DMS 273 (cell line): Measurements from ENCODE around the gene CD74.

Source experiments
- DNase-seq: peaks from one replicate; lab custom pipeline; 2025; ENCODE audit not compliant: unreplicated experiment; lab: John Stamatoyannopoulos, UW

CD74 gene

DNA sequence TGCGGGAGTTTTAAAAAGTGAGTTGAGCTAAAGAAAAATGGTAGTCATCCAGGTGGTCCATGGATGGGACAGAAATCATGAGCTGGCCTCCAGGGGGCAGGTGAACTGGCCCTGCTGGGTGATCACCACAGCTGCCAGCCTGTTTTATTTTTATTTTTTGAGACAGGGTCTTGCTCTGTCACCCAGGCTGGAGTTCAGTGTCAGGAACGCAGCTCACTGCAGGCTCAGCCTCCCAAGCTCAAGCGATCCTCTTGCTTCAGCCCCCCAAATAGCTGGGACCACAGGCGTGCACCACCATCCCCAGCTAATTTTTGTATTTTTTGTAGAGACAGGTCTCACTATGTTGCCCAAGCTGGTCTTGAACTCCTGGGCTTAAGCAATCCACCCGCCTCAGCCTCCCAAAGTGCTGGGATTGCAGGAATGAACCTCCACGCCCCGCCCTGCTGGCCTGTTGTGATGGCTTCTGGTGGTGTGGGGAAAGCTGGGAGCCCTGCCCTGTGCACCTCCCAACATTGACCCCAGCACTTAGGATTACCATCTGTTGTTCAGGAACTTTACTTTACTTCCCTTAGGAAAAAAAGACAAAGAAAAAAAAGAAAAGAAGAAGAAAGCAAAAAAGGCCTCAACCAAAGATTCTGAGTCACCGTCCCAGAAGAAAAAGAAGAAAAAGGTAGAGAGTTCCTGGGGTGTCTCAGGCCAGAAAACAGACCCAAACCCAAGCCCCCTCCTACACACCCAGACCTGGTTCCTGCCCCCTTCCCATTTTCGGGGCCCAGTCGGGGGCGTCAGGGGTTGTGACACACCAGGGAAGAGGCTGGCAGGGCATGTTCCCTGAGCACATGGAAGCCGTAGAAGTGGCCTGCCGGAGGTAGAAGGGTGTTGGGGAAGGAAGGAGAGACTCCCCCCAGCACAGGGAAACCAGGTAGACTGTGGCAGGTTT is 14.7 kb downstream of the CD74 start:
- DNase-seq, result no peak

DNA sequence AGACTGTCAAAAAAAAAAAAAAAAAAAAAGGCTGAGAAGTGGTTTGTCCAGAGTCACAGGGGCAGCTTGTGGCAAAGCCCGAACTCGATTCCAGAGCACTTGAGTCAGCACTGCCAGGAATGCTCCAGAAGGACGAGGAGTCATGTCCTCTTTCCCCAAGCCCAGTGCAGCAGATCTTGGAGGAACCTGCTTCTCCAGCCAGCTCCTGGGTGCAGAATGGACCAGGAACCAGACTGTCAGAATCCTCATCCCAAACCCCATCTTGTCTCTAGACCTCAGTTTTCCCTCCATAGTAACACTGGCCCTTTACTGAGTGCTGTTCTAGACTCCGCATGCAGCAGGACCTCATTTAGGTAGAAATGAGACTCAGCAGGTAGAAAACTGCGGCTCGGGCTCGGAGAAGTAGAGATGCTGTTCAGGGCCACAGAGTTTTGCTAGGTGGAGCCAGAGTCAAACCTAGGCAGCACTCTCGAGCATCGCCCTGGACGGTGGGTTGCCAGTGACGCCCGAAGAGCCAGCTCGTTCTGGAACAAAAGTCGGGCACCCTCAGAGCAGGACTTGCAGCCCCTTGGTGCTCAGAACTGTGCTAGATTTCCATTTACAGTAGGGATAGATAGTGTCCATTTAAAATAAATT is 15.4 kb downstream of the CD74 start:
- DNase-seq, result no peak

- no peak for DNase-seq
Observed at GRCh38 chr5:150396267-150396666, 16.4 kb downstream of the CD74 start.

GRCh38 chr5:150395688-150395975 is 17.1 kb downstream of the CD74 start:
- no peak for DNase-seq

GRCh38 chr5:150394912-150395687 is 17.6 kb downstream of the CD74 start:
- DNase-seq, result no peak

GRCh38 chr5:150394131-150394530 is 18.6 kb downstream of the CD74 start:
- DNase-seq, result no peak

DNA sequence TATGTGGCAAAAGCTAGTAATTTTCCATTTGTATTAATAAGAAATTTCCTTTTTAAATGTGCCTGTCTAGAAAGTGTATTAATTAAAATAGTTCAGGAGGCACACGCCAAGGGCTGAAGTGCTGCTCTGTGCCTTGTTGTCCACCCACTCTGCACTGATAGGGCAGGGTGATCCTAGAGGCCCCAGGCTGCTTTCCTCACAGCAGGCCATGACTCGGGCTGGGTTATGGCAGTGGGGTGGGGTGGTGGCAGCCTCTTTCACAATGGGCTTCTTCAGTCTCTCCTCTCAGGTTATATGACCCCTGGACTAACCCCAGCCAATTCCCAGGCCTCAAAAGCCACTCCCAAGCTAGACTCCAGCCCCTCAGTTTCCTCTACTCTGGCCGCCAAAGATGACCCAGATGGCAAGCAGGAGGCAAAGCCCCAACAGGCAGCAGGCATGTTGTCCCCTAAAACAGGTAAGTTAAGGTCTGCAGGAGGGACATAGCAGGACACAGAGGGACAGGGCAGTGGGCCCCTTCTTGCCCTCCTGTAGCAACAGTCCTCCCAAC is 19.5 kb downstream of the CD74 start:
- no peak for DNase-seq

DNA sequence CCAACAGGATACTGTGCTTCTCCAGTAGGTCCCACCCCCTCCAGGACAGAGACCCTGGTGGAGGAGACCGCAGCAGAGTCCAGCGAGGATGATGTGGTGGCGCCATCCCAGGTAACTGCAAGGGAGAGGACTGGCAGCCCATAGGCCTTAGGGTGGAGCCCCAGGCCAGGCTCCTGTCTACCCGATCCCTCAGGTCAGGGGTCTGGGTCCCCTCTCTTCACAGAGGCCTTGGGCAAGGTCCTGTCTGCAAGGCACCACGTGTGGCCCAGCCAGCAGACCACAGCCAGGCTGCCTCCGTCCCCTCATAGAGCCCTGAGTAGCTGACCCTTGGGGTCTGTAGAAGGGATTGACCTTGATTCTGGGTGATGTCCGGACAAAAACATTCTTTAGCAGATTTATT is 20.0 kb downstream of the CD74 start:
- DNase-seq, result no peak

GRCh38 chr5:150391986-150392385 is 20.7 kb downstream of the CD74 start:
- DNase-seq, result no peak

DNA sequence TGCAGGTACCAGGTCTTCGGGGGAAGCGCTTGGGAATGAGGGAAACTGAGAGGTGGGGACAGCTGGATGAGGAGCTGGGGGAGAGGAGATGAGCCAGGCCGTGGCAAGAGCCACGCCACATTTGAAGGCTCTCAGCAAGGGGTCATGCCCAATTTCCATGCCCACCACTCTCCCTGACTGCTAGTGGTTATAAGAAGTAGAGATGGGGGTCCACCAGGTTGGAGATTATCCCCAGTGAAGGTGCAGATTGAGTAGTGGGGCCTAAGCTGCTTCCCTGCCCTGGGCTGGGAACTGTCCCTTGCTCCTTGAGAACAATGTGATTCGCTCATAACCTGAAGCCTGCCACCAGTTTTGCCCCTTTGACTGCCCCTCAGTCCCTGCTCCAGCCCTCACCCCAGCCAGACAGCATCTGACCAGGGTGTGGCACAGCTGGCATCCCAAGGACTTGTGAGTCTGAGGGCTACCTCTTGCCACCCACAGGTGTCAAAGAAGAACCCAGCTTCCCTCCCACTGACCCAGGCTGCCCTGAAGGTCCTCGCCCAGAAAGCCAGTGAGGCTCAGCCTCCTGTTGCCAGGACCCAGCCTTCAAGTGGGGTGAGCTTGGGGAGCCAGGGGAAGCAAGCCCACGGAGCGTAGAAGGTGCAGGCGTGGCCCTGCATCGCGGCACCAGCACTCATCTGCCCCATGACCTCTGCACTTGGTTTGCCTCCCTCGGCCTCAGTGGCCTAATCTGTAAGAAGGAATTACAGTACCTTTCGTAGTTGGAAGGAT is 21.5 kb downstream of the CD74 start:
- no peak for DNase-seq

GRCh38 chr5:150389531-150390266 is 23.0 kb downstream of the CD74 start:
- no peak for DNase-seq

- no peak for DNase-seq
Observed at GRCh38 chr5:150386024-150386855, 26.5 kb downstream of the CD74 start.

- DNase-seq, result no peak
Observed at GRCh38 chr5:150384701-150385100, 28.0 kb downstream of the CD74 start.

GRCh38 chr5:150377964-150378694 is 34.6 kb downstream of the CD74 start:
- DNase-seq, result no peak

- DNase-seq, result no peak
Observed at GRCh38 chr5:150376799-150377771, 35.6 kb downstream of the CD74 start.

- DNase-seq, result no peak
Observed at GRCh38 chr5:150374651-150375050, 38.1 kb downstream of the CD74 start.

DNA sequence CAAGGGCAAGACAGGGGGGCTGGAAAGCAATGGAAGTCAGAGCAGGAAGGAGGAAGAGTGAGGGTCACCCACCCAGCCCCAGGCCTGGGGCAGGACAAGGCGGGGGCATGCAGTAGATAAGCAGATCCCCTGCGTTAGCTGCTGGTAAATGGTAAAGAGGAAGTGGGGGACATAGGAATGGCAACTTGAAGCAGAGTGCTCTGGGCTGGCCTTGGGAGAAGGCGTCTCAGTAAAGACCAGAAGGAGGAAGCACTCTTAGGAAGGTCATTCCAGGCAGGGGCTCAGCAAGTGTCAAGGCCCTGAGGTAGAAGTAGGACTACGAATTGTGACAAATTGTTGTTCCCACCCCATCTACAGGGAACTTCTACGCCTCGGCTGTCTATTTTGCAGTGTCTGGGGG is 40.1 kb downstream of the CD74 start:
- DNase-seq, result no peak
